Activated CD8-positive, alpha-beta memory T cell treated with anti-CD3 and anti-CD28 coated beads for 24 hours (primary cell): ENCODE measurements around the gene GSTM5.
"Not testable (repeated sequence)": the region's sequence is repeated elsewhere in the genome, so short reads cannot be mapped to it uniquely, and the experiment has no call there.

Experiments
- DNase-seq: peaks from one replicate; pipeline ENCODE4 v3.0.0-alpha.2; 2020

GSTM5 gene

DNA sequence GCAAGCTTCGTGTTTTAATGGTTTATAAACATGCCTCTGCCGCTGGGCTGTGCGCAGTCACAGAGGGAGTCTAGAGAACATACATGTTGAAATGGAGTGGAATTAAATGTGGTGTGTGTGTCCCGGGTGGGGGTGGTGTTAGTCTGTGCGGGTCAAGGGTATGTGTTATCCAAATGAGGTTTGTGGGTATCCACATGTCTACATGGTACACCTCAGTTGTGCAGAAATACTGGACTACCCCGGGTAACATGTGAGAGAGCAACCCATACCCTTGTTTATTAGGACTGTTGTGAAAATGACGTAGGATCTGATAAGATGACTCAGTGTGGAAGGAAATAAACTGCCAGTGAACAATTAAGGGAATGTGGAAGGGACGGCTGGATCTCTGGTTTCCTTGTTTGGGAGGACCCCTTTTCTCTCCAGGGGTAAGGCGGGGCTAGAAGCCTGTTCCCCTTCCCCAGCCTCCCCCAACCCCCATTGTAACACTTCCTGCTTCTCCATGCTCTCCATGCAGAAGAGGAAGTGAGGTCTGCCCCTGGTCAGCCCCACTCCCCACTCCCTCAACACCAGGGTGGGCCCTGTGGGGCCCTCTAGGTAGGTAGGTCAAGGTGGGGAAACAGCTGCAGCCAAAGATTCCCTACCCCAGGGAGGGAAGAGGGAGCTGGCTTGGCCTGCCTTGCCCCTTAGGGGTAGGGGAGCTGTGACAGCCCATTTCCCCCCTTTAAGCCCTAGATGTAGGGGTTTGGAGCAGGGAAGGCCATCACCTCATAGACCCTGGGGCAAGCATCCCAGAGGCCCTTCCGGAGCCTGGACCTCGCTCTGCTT lies 51.0 kb downstream of the GSTM5 start:
- DNase-seq: no peak

GRCh38 chr1:109763646-109764415 lies 51.8 kb downstream of the GSTM5 start, which contains the start of gene EPS8L3:
Gene EPS8L3, minus strand, starts transcription at chr1:109763923. Its CDS starts 2,174 bp downstream, at chr1:109761749.
- DNase-seq: no peak

GRCh38 chr1:109764561-109765482 lies 52.8 kb downstream of the GSTM5 start:
- no peak for DNase-seq

- DNase-seq: no peak
These were observed 53.4 kb downstream of the GSTM5 start for GRCh38 chr1:109765483-109765815.

DNA sequence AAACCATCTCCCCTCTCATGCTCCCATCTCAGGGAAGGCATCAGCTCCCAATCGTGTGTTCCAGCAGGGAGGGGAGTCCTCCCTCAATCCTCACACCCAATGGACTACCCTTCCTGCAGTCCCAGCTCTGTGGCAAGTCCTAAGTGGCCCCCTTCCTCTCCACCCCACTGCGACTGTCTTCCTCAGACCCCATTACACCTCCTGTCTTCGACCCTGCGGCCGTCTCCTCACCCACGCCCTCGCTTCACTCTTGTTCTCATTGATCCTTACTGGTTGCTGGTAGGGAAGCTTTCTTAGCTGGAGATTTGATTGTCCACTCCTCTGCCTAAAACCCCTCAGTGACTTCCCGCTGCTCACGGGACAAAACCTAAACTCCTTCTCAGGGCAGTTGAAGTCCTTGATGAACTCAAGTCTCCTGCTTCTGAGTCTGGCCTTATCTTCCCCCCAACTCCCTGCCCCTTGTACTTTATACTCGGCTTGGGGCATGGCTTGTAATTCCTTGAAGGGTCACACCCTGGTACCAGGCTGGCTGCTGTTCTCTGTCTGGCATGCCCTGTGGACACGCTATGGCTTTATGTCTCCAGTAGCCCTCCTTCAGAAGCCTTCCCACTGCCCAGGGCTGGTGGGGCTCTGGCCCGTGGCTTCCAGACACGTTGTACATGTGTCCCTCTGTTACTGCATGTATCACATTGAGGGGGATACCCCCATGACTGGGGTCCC lies 54.0 kb downstream of the GSTM5 start:
- no peak for DNase-seq

GRCh38 chr1:109766991-109767636 lies 55.1 kb downstream of the GSTM5 start:
- not testable (repeated sequence) for DNase-seq
